ENCODE results near the gene C2CD5. TPM values are rescaled to one million over a fixed set of nuclear protein-coding genes. Genes with fewer than 3 reads are reported as not detected.
"Not testable (repeated sequence)": the region's sequence is repeated elsewhere in the genome, so short reads cannot be mapped to it uniquely, and the experiment has no call there.

C2CD5 gene
- total and polyA plus RNA-seq, 2 of the 13 experiments (the other 11 are each of a cell fraction or from before 2014, with no cell fraction given): 12.6 to 14.6 TPM

- no peak for TF ChIP-seq FOXO4 (CRISPR knock-in tag; conservative IDR thresholded peaks at IDR 0.05)
- no peak for TF ChIP-seq REPIN1 (CRISPR knock-in tag; IDR thresholded peaks at IDR 0.05; ENCODE audit: borderline replicate concordance, low read depth)
- TF ChIP-seq MAFK (conservative IDR thresholded peaks at IDR 0.05 in 1 of 2, IDR thresholded peaks at IDR 0.05 in 1 of 2; ENCODE audit: low read length in 2 of 2): no peak
- no peak for TF ChIP-seq CTCF (CRISPR knock-in tag; IDR thresholded peaks at IDR 0.05)
- TF ChIP-seq E2F2 (CRISPR knock-in tag; IDR thresholded peaks at IDR 0.05; ENCODE audit: borderline replicate concordance): no peak
- TF ChIP-seq FIP1L1 (IDR thresholded peaks at IDR 0.05; ENCODE audit: borderline replicate concordance, insufficient read depth, low read depth, low read length): no peak
Measured at GRCh38 chr12:22488478-22488877, 55.9 kb downstream of the C2CD5 start (continued).

GRCh38 chr12:22487683-22488082, 56.7 kb downstream of the C2CD5 start:
- WGBS (ENCODE audit: low lambda C conversion rate): 100% methylated on average over 3 of the region's 3 CpGs
- H3K4me2 ChIP-seq (ENCODE audit: low read depth, low read length); H3K36me3 ChIP-seq (replicated peaks in 1 of 2; ENCODE audit: control insufficient read depth in 1 of 2, insufficient read depth in 2 of 2, low read length in 2 of 2); H2AFZ ChIP-seq (ENCODE audit: low read length); H3K27me3 ChIP-seq (ENCODE audit: control insufficient read depth in 1 of 2, insufficient read depth in 2 of 2, low read length in 2 of 2); H3K27ac ChIP-seq (ENCODE audit: extremely low read length, insufficient read depth, low read length); CTCF ChIA-PET (ENCODE audit: low intra/inter-chr PET ratio, low total read pairs); H4K20me1 ChIP-seq (ENCODE audit: insufficient read depth, low read length); H3K4me3 ChIP-seq (replicated peaks in 1 of 3; ENCODE audit: insufficient read depth in 1 of 3, low read depth in 2 of 3, low read length in 3 of 3); H3K79me2 ChIP-seq (ENCODE audit: insufficient read depth, low read length); BruUV-seq (replicated peaks); H3K9ac ChIP-seq (ENCODE audit: insufficient read depth, low read depth, low read length); DNase-seq (ENCODE audit: low spot score); in situ Hi-C loops (cut with HindIII; ENCODE audit: extremely low pct_ligation_motif_present, low pct_unique_long_range_greater_than_20kb); H3K9me3 ChIP-seq (ENCODE audit: low read length); FAIRE-seq; ATAC-seq; intact Hi-C loops (cut with micrococcal nuclease; ENCODE audit: unreplicated experiment); POLR2A ChIA-PET: not testable (repeated sequence)
- peaks cover 16% of the 10 kb centered on the region for H3K4me1 ChIP-seq (ENCODE audit: insufficient read depth, low read length)
